ENCODE measurements around the gene HNRNPL.

The HNRNPL gene

DNA sequence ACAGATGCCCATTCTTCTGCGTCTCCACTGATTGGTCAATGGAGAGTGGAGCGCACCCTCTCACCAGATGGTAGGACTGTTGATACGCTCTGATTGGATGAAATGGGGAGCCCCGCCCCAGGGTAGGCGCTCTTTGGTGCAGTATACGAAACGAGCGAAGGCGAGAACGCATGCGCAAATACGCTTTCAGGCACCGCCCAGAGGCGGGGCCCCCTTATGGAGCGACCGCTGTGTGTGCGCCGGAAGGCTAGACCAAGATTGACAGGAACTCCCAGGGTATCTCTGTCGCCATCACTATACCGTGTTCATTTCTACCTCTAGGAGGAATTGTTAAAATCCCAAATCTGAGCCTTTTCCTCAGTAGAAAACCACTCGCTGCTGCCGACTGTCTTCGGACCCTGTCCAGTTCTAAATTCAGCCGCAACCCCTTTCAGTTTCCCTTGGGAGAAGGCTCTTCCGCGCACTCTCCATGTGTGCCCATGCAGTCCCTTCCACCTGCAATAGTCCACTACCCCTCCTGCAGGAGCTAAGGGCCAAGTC lies 720 bp upstream of the HNRNPL start:
- peak overlapping the region; percentile 55 for H3K4me3 ChIP-seq (ENCODE audit: control insufficient read depth, low read depth, low read length)
- TF ChIP-seq, protein P1, sequence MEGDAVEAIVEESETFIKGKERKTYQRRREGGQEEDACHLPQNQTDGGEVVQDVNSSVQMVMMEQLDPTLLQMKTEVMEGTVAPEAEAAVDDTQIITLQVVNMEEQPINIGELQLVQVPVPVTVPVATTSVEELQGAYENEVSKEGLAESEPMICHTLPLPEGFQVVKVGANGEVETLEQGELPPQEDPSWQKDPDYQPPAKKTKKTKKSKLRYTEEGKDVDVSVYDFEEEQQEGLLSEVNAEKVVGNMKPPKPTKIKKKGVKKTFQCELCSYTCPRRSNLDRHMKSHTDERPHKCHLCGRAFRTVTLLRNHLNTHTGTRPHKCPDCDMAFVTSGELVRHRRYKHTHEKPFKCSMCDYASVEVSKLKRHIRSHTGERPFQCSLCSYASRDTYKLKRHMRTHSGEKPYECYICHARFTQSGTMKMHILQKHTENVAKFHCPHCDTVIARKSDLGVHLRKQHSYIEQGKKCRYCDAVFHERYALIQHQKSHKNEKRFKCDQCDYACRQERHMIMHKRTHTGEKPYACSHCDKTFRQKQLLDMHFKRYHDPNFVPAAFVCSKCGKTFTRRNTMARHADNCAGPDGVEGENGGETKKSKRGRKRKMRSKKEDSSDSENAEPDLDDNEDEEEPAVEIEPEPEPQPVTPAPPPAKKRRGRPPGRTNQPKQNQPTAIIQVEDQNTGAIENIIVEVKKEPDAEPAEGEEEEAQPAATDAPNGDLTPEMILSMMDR (IDR thresholded peaks at IDR 0.05; ENCODE audit: control insufficient read depth, insufficient read depth, low read depth, low read length, missing control alignments): no peak
- DNase-seq (ENCODE audit: low read depth): no peak

DNA sequence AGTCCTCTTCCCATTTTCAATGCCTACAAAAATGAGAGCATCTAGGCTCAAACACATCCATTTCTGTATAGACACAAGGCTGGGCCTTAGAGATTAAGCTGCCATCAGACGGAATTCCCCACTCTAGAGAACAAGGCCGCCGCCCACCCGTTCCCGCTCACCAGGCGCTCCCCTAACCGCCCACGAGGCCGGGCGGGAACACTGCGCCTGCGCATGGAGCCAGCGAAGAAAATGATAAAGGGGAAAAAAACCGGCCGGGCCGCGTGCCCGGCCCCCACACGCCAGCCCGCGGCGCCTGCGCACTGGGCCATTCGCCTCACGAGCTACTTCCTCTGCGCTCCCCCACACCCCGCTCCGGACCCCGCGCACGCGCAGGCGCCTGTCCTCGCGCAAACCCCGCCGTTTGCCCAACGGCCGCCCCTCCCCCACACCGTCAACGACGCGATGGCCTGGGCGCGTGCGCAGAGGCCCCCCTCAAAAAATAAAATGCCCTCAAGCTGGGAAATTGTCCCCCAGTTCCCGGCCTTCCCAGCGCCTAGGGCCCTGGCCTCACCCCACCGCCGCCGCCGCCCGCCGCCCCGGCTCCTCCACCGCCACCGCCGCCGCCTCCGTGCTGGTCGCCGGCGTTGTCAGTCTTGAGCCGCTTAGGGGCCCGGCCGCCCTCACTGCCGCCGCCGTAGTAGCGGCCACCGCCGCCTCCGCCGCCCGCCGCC lies 483 bp downstream of the HNRNPL start:
- TF ChIP-seq, protein P1 (IDR thresholded peaks at IDR 0.05; ENCODE audit: control insufficient read depth, insufficient read depth, low read depth, low read length, missing control alignments): no peak
- H3K4me3 ChIP-seq (ENCODE audit: control insufficient read depth, low read depth, low read length): peak overlapping the region; percentile 60
- DNase-seq (ENCODE audit: low read depth): peak; percentile 62

DNA sequence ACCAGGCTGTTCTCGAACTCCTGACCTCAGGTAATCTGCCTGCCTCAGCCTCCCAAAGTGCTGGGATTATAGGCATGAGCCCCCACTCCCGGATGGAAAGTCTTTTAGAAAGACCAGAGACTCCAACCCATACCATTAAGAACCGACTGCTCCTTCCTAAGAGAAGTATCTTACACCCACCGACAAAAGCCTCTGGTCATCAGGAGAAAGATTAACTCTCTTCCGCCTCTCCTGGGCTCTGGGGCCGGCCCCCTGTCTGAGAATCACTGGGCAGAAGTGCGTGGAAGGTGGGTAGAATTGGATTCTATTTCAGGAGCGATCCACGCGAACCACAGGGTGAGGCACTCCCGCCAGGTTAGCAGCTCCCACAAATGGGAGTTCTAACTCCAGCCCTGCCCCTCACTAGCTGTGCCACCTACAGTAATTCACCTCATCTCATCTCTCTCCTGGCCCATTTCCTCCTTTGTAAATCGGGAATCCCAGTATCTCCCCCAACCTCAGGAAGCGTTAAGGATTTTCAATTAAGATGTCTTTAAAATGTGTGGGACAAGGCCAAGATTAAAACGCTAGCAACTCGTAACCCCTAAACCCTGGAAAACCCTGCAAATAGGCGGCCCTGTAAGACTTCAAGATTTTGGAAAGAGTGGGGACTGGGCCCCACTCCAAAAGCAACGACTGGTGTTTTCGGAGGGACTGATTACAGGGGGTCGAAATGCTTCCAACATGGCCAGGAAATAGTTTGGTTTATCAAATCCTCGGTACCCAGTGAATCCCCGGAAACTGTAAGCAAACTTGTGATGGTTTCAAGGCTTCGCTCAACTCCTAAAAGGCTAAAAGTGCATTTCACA lies 1.3 kb downstream of the HNRNPL start:
- peak overlapping the region; percentile 60 for H3K4me3 ChIP-seq (ENCODE audit: control insufficient read depth, low read depth, low read length)
- no peak for DNase-seq (ENCODE audit: low read depth)
- TF ChIP-seq, protein P1 (IDR thresholded peaks at IDR 0.05; ENCODE audit: control insufficient read depth, insufficient read depth, low read depth, low read length, missing control alignments): no peak

DNA sequence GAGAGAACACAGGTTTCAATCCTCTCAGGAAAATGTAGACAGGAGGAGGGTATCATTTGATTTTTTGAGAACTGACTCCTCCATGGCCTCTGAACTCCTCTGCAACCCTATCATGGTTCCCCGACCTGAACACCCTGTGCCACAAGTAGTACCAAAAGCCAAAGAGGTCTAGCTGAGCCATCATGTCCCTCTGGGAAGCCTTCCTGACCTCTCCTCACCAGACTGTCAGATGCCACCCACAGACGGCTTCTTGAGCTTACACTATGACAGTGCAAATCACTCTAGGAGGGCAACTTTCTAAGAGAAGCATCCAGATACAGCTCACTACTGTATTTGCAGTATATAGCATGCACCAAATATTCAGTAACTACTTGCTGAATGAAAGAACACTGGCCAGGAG lies 3.7 kb downstream of the HNRNPL start:
- no peak overlapping the region for H3K4me3 ChIP-seq (ENCODE audit: control insufficient read depth, low read depth, low read length)
- no peak for DNase-seq (ENCODE audit: low read depth)
- TF ChIP-seq, protein P1 (IDR thresholded peaks at IDR 0.05; ENCODE audit: control insufficient read depth, insufficient read depth, low read depth, low read length, missing control alignments): no peak

DNA sequence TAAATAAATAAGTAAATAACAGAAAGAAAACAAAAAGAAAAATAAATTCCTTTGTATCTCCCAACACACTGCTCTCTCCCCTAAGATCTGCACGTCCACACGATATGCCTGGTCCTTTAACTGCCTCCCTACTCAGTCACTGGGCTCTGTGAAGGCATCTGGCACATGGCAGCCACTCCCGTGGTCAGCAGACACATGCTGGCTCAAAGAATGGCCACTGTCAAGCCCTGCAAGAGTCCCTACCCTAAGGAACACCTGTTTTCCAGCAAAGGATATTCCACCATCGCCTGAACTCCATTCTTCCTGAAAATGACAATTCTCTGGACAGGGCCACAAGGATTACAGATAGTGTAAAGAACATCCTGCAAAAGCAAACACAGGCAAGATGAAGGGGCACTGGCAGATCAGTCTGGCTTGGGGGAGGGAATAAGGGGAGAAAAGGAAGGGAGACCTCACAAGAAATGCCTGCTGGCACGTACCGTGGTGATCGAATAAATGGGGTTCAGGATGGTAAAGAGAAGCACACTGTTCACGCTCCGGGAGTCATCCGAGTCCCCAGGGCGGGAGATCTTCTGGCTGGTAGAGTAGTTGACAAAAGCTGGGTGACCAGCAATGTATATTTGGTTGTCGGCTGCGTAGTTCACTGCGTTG lies 4.3 kb downstream of the HNRNPL start:
- H3K4me3 ChIP-seq (ENCODE audit: control insufficient read depth, low read depth, low read length): no peak overlapping the region
- DNase-seq (ENCODE audit: low read depth): no peak
- TF ChIP-seq, protein P1 (IDR thresholded peaks at IDR 0.05; ENCODE audit: control insufficient read depth, insufficient read depth, low read depth, low read length, missing control alignments): no peak

DNA sequence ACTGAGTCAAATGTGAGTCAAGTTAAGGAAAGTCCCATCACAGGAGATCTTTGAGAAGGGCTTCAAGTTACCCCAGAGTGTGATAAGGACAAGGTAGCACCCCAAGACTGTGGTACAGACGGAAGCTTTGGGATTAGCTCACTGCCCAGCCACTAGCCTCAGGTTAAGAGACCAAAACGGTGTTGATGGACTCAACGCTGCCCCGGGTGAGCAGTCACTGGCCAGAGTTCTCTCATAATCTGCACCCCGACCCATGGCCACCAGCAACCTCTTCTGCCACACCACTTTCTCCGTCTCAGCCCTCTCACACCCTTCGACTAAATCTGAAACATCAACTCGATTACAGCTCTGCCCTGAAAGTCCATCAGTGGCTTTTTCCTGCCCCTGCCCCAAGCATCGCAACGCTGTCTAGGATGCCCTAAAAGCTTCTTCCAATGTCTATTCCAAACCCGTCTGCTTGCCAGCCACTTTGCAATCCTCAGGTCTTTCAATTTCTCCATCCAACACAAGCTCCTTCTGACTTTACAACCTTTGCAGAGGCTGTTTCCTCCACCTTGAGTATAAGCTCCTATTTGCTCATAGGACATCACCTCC lies 5.6 kb downstream of the HNRNPL start:
- DNase-seq (ENCODE audit: low read depth): no peak
- H3K4me3 ChIP-seq (ENCODE audit: control insufficient read depth, low read depth, low read length): no peak overlapping the region
- TF ChIP-seq, protein P1 (IDR thresholded peaks at IDR 0.05; ENCODE audit: control insufficient read depth, insufficient read depth, low read depth, low read length, missing control alignments): no peak

Measured in AG09309 (cell line).